ENCODE measurements around the gene AIG1.
A peak's percentile ranks its signal among the peaks of the same experiment; 100 is the strongest.
"Not testable (repeated sequence)": the region's sequence is repeated elsewhere in the genome, so short reads cannot be mapped to it uniquely, and the experiment has no call there.

Gene AIG1

DNA sequence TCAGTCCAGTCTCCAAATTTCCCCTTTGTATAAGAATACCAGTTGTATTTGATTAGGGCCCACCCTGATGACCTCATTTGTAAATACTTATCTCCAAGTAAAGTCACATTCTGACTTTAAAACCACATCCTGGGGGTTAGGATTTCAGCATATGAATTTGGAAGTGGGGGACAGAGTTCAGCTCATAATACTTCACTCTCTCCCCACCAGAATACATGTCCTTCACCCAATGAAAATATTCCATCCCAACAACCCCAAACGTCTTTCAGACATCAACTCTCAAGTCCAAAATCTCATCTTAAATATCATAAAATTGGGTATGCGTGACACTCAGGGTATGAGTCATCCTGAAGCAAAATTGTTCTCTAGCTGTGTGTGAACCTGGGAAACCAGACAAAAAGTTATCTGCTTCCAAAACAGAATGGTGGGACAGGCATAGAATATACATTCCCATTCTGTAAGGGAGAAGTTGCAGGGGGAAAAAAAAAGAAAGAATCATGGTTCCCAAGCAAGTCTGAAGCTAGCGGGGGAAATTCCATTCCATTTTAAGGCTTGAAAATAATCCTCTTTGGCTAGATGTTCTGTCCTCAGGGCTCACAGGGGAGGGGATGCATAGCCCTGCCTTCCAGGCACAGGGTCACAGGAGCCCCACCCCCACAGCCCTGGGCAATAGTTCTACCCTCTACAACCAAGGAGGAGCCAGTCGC is 275.9 kb downstream of the AIG1 start:
- no peak for DNase-seq

DNA sequence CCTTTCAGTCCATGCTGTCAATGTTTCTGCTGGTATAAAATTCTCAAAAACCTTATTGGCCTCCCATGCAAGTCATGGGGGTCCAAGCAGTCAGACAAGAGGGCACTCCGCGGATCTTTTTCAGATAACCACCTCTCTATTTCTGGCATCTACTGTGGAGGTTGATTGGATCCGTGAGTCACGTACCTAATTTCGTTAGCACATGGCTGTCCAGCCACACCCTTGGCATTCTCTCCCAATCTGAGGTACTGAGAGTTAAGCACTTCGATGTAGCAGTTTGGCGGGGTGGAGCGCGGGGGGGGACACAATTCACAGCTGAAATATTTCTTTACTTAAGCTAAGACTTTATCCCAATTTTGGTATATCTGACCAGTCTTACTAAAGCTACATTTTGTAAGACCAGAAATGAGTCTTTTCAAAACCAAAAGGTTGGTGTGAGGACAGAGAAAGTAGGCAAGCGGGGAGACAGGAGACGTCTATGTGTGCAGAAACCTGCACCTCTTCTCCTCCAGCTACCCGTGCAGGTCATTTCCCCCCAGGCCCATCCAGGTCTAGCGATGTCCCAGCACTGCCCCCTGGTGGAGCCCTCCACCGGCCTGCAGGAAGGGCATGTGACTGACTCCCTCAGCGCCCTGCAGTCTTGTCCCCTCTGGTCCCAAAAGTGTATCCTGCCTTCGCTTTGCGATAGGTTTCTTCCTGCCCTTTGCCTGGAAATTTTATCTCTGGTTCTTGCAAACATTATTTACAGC is 276.7 kb downstream of the AIG1 start:
- DNase-seq = peak; percentile 84

DNA sequence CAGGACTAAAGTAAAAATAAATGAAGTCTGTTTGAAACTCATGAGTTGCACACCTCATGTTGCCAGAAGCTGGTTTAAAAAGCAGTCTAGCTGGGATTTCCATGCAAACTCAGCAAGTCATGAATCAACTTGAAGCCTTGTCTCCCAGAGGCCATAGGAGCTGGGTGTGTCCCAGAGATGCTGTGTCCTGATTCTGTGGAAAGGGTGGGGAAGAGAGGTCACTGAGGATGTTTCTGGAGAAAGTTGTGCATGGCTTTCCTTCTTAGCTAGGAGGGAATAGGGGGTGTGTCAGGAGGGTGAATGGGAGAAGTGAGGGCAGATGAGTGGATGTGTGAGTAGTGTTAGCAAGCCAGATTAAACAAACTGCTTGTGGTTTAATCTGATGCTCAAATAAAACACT is 278.5 kb downstream of the AIG1 start:
- DNase-seq = no peak

DNA sequence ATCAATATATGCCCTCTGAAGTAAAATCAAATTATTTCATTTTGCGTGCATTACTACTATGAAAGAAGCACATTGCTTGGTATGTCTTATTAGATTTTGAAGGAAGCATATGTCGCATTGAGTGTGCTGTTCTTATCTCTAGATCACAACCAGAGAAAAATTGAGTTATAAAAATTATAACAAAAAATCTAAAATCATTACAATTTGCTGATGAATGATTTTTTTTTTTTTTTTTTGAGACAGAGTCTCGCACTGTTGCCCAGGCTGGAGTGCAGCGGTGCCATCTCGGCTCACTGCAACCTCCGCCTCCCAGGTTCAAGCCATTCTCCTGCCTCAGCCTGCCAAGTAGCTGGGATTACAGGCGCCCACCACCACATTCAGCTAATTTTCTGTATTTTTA is 284.8 kb downstream of the AIG1 start:
- not testable (repeated sequence) for DNase-seq

DNA sequence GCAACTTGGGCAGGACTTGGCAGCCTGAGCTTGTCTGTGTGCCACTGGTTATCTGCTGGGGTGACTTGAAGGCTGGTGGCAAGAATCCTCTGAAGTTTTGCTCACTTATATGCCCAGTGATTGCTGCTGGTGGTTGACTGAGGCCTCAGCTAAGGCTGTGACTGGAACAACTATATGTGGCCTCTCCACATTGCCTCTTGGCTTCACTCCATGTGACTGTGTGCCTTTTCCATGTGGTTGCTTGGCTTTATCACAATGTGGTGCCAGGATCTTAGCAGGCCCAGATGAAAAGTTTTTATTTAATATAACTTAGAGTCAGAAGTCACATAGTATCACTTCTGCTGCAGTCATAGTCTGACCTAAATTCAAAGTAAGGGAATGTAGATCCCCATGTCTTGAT is 285.3 kb downstream of the AIG1 start:
- no peak for DNase-seq

DNA sequence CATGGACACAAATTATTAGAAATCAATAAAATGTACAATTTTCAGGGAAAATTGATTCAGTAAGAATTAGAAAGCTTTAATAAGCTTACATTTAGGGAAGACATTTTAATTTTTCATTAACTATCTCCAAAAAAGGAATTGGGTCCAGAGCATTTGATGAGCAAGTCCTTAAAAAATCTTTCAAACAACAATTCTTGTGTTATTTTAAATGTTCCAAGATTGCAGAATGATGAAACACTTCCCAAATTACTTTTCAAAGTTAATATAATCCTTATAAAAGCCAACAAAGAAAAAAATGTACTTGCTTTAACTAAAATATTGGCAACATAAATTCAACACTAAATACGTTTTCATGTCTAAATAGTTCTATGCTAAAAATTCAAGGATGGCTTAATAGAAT is 287.8 kb downstream of the AIG1 start:
- no peak for DNase-seq

DNA sequence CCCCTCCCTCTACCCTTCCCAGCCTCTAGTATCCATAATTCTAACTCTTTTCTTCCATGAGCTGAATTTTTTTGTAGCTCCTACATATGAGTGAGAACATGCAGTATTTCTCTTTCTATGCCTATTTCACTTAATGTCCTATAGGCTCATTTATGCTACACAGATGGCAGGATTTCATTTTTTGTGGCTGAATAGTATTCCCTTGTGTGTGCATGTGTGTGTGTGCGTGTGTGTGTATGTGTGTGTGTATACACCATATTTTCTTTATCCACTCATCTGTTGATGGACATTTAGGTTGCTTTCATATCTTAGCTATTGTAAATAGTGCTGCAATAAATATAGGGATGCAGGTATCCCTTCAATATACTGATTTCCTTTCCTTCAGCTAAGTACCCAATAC is 288.8 kb downstream of the AIG1 start:
- DNase-seq = no peak

DNA sequence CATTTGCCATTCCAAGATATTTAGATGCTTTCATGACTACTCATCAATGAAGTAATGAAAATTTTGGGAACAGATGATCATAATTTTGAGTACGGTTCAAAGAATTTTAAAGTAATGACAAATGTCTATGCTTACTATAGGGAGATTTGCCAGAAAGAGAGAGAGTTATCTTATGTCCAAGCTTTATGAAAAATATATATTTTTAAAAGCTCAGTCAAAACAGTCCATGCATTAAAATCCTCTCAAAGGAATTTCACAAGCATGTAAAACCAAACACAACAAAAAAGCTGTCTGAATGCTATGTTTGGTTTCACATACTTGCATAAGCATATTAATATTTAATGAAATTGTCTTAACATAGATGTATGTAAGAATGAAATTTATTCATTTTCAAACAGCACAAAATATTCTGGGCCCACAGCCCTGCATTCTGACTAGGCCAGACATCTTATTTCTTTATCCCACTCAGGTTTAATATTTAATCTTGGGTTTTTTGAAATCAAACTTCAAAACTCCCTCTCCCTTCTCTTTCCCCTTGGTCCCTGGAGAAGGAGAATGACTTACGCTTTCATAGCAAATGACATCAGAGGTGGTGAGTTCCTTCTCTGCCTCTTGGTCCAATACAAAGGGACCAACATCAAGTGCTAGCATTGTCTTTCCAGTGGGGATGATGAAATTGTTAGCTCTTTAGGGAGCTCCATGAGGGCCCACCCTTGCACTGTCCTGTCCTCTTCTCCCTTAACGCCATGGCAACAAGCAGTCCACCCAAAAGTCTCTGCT is 295.6 kb downstream of the AIG1 start:
- no peak for DNase-seq

DNA sequence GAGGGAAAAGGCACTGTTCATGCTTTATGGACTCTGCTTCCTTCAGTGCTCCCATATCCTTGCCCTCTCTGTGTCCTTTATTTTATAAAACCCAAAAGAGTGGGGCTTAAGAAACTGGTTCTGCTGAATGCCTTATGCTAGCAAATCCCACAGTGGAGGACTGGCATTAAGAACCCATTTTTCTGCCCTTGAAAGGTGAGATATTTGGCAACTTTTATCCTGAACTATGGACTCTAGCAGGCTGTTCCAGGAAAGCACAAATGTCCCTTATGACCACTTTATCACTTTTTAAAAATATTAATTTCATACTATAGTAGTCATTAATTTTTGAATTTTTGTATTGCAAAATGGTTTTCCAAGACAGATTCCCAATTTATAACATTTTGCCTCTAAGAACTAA is 296.5 kb downstream of the AIG1 start:
- no peak for DNase-seq

DNA sequence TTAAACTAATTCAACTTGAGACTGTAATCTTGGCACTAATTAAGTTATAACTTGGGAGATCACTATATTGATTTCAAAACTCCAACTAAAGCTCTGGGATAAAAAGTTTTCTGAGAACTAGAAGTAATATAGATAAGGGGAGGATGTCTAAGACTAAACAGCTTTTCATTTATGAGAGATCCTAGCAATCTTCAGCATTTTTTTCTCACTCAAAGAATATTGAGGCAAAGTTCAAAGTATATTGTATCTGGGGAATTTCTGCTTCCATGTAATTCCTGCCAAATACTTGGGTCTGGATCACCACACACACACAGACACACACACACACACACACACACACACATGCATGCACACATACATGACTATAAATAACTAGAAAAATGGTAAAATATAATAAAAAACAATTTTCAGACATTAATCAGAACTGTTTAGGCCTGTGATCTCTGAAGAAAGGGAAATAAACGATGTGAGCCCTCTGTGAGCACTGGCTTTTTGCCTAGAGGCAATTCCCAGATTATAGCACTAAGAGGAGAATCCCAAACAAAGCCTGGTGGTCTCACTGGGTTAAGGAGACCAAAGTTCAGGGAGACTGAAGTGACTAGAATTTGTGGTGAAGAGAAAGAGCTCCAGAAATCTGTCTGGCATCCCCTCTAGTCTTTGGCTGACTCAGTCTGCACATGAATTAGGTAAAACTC is 297.0 kb downstream of the AIG1 start:
- DNase-seq = no peak

DNA sequence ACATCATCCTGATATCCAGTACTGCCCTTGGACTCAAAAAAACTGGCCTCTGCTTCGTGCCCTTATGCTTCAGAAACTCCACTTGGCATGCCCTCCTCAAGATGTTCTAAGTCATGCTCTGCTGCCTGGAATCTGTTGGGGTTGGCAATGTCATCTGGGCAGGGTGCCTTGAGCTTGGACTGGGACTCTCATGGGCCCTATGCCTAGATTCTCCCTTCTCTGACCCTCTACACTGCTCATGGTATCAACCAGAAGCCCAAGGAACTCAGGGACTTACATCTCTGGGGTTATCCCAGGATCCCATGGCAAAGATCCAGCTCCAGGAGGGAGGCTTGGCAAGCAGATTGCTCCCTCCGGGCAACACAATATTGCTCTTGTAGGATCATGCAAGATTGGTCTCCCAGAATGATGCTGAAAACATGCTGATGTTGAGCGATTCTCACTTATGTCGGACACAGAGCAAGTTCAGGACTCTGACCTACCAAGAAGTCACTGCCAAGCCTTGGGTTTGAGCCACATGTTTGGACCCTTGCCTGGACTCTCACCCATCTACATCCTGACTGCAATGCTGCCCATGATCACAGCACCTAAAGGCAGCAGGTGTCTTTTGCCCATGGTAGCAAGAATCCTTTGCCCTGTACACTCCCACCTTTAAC is 301.0 kb downstream of the AIG1 start:
- no peak for DNase-seq

DNA sequence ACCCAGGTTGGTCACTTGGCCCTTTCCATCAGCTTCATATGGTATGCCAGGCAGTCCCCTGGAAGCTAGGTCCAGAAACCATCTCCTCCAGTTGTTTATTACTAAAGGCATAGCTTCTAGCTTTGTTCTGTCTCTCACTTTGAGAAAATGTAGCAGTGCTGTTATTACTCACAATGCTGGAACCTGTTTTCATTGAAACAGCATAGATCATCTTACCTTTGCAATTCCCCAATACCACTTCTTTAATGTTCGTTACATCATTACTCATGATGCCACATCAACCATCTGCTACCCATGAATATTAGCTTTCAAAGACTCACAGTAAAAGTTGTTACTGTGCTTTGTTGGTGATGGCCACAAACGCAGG is 301.5 kb downstream of the AIG1 start:
- no peak for DNase-seq

DNA sequence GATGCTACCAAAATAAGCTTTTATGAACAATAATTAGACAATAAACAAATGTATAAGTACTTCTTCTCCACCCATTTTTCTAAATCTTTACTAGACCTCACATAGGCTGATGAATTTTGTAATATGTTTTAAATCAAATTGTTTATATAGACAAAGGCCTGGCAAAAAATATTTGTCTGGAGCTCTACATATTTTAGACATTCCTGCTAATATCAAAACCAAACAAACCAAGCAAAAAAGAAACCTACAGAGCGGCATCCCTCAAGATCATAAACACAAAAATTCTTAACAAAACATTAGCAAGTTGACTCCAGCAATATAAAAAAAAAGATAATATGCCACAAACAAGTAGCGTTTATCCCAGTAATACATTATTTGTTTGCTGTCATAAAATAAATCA is 302.6 kb downstream of the AIG1 start:
- DNase-seq = no peak

DNA sequence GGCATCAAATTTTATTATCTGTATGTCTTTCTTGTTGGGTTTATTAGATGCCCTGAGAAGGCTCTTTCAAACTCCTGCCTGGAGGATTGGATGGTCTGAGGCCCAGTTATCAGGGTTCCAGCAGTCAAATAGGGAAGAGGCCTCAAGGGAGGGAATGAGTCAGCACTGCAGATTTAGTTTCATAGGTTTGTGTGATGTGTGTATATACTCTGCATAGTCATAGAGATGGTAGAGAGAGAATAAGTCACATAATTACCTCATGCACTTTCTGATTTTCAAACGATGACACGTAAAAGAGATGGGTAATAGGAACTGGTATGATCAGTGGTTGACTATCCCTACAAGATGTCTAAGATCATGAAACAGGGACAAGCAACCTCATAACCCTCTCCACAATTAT is 307.7 kb downstream of the AIG1 start:
- DNase-seq = no peak

DNA sequence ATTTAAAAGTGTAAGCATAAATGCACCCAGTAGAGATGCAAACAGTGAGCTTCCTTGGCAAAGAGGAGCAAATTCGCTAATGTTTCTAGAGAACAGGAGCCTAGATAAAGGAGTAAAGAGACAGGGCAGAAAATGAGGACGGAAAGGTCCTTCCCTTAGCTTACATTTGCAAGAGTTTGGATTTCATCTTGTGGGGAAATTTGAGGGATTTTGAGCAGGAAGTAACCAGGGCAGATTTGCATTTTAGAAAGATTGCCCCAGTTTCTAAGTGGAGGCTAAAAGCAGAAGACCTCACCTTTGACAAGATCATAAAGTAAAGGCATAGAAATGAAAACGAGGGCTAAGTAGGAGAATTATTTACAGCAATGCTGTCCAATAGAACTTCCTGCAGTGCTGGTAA is 309.3 kb downstream of the AIG1 start:
- DNase-seq = no peak

DNA sequence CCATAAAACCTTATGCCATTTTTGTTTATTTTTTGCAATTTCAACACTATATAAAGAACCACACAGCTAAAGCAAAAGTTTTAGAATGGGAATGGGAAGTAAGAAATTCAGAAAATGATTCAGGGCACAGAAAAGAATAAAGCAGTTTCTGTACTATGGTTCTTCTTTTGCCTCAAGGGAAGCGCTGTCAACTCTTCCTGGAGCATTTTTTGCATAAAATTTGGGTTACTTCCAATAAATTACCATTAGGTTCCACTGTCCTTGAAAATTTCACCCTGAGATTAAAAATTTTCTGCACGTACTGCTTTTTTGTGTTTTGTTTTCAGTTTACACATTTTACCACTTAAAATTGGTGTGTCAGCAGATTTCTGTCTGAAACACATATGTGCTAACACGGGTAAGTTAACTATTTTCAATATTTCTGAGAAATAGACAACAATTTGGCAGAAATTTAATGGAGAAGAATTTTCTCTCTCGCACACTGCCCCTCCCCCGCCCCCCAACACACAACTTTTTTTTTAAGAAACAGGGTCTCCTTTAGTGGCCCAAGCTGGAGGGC is 310.2 kb downstream of the AIG1 start:
- DNase-seq = no peak

DNA sequence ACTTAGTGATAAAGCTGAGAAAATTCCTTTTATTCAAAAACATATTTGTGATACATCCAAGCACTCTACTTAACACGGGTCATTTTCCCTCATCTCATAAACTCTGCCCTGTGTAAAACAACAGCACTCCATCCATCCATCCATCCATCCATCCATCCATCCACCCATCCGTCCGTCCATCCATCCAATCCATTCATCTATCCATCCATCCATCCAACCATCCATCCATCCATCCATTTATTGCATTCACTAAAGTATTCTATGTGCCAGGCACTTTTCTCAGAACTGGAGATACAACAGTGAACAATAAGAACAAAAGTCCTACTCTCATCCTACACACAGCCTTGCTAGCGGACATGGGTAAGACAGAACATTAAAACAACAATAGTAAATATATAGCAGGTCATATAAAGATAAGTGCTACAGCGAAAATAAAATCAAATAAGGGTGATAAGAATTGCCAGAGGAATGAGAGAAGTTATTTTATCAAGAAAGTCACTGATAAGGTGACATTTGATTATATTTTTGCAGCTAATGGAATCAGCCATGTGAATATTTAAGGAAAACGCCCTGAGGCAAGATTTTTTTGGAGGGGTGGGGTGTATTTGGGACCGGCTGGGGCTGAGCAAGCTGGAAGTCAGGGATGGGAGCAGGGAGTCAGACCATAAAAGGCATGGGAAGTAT is 311.7 kb downstream of the AIG1 start:
- no peak for DNase-seq

DNA sequence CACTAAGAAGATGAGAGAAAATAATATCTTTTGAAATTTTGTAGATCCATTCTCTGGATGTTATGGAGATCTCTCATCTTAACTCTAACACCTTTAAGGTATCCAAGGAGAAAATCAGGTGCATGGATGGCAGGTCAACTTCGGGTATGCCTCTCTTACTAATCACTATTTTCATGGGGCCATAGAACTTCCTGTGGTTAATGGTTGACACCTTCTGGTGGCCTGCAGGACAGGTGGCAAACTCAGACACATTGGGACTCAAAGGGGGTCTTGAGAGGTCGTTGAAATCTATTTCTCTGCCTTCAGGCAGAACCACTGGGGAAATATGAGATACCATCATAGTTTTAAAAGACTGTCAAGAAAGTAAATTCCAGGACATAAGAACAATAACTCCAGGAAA is 313.3 kb downstream of the AIG1 start:
- no peak for DNase-seq

DNA sequence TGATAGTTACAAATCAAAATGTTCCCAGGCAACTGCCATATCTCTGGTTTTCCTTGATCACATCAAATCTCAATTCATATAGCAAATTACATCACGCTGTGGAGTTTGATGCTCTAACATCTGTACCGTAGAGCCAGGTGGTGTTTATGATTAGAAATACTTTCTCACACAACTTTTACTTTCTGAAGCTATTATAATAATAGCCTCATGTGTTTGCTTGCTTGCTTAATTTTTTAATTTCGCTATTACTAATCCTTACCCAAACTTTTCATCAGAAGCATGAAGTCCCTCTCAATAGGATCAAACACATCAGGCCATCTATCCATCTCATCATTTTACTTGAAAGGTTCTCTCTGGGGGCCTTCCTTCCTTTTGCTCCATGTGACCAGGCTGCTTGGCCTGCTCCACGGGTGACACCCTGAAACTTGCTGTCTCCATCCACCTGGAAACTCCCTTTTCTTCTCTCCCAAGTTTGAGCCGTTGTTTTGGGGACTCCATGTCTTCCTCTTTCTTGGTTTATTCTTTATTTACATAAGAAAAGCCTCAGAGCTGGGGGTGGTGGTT is 314.4 kb downstream of the AIG1 start:
- no peak for DNase-seq

DNA sequence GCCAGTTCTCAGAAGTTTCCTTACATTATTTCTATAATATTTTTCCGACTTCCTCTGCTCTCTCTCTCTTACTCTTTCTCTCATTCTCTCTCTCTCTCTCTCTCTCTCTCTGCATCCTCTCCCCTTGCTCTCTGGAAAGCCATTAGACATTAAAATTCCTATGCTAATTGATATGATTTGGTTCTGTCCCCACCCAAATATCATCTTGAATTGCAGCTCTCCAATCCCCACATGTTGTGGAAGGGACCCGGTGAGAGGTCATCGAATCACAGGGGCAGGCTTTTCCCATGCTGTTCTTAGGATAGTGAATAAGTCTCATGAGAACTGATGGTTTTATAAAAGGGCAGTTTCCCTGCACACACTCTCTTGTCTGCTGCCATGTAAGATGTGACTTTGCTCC is 315.7 kb downstream of the AIG1 start:
- DNase-seq = no peak

DNA sequence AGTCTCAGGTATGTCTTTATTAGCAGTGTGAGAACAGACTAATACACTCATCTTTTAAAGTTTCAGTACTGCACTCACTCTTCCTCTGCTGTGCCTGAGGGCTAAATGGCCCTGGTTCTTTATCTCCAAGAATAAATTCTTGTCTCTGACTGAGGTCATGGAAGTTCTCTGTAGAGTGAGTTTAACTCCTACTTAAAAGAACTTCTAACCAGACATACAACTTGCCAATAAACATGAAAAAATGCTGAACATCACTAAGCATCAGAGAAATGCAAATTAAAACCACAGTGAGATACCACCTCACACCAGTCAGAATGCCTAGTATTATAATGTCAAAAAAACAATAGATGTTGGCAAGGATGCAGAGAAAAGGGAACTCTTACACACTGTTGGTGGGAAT is 316.2 kb downstream of the AIG1 start:
- DNase-seq = no peak

DNA sequence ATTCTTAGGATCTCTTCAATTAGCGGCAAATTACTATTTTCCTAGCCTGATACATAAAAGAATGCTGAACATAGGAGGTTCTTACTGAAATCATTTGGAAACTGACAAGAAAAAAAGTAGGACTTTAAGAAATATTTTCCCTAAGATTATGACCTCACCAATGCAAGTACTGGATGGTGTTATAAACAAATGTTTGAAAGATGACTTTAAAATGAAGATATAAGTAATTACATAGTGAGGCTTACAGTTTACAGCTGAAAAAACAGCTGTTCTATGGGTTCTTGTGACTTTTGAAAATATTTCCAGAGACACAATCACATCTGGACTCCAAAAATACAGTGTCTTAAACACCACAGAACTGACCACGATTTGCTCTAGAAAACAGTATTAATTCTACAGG is 324.9 kb downstream of the AIG1 start:
- DNase-seq = no peak

All from activated CD8-positive, alpha-beta memory T cell treated with anti-CD3 and anti-CD28 coated beads, Interleukin-2, amount 50 U/mL, for 48 hours (primary cell).